ENCODE measurements around the gene KCNH3.

- TF ChIP-seq CTCF (IDR thresholded peaks at IDR 0.05) (no peak), POLR2A (IDR thresholded peaks at IDR 0.05) (no peak)
These were observed 13.2 kb downstream of the KCNH3 start for GRCh38 chr12:49552014-49552413.
